Vagina (tissue), 2 donors: ENCODE measurements around the gene ZIC5. TPM values are rescaled to one million over a fixed set of nuclear protein-coding genes. Genes with fewer than 3 reads are reported as not detected.

Source experiments
- DNase-seq, 2 donors: peaks; one replicate each; pipeline ENCODE4 v3.0.0-alpha.2; 2017; ENCODE audit errors: extremely low spot score in 2 of 2
- H3K27ac ChIP-seq: fragments of 200-600 bp; sonication (generic); one replicate; pipeline ENCODE4 v1.5.1; 2019
- H3K27me3 ChIP-seq: fragments of 200-600 bp; sonication (generic); one replicate; pipeline ENCODE4 v1.5.1; 2019
- H3K36me3 ChIP-seq, 2 donors: fragments of 200-600 bp; sonication (generic); one replicate each; pipeline ENCODE4 v1.5.1; 2017 to 2019
- H3K4me1 ChIP-seq: fragments of 200-600 bp; sonication (generic); one replicate; pipeline ENCODE4 v1.5.1; 2019
- H3K4me3 ChIP-seq, 2 donors: fragments of 200-600 bp; sonication (generic); 1 replicate in 1 of 2; 2 replicates in 1 of 2; pipeline ENCODE4 v1.5.1; 2016 to 2019
- H3K9me3 ChIP-seq: fragments of 200-600 bp; sonication (generic); one replicate; pipeline ENCODE4 v1.5.1; 2019
- POLR2A ChIP-seq, 2 donors: fragments of 450-650 bp; IDR thresholded peaks; one replicate each; pipeline ENCODE4 v1.6.1; 2017; ENCODE audit warnings: antibody characterized with exemption in 2 of 2, mild to moderate bottlenecking in 2 of 2, moderate library complexity in 2 of 2
- POLR2AphosphoS5 ChIP-seq, 2 donors: sonication (generic); formaldehyde crosslinking; IDR thresholded peaks; one replicate each; pipeline ENCODE4 v1.9.0; 2017; ENCODE audit warnings: antibody characterized with exemption in 2 of 2, mild to moderate bottlenecking in 2 of 2, low read depth in 1 of 2; ENCODE audit not compliant: insufficient read depth in 1 of 2
- intact Hi-C: fragments of 100-400 bp; cut with DNase I; formaldehyde crosslinking; loops from one replicate; pipeline ENCODE4 v1.15.1; 2023
- total RNA-seq: library from RNA; depleted of rRNA; stranded (reverse); fragments of >200 nt; gene quantifications from one replicate; pipeline ENCODE4 v1.2.3, GENCODE V29; 2016
- TF ChIP-seq, protein P1 (sequence below), 3 experiments: fragments of 450-650 bp in 2 of 3; fragments of 200-600 bp in 1 of 3; sonication (generic) in 1 of 3; IDR thresholded peaks; one replicate each; pipeline ENCODE4 v1.5.1; 2017 to 2019; ENCODE audit warnings: antibody characterized with exemption in 3 of 3, mild to moderate bottlenecking in 2 of 3, moderate library complexity in 2 of 3

ZIC5 gene
- total RNA-seq, 1 donor from 2014 or later = not detected

DNA sequence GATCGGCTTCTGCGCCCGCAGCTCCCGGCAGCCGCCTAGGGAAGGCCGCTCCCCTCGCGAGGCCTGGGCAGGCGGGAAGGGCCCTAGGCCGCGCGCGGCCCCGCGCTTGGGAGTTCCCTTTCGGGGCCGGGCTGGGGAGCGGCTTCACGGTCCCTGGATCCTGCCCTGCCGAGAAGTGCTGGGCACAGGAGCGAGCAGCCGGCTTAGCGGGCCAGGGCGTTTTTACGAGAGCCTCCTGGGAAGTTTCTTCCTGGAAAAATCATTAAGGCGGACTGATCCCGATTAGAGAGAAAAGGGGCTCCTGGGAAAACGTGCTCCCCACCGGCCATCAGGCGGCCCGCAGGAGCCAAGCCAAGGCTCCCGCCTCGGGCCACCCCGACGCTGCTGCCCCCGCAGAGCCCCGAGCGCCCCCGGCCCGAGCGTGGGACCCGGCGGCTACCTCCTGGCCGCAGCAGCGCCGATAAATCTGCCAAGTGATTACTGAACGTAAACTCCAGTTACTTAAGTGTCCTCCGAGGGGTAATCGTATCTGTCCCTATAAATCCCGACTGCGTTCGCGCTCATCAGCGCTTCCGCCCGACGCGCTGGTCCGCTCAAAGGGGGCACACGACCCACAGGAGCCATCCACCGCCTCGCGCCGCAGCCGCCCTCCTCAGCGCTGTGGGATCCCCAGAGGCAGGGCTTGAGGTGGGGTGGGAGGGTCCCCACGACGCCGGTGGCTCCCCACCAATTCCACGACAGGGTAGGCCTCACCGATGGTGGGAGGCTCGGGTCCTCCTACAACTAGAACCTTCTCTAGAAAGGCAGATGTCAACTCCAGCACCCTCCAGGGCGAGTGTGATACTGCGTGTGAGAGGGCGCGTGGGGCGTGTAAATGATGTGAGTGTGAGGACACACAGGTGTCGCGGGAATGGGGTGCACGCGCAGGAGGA, 2.8 kb downstream of the ZIC5 start:
- H3K9me3 ChIP-seq = no peaks in the 10 kb centered on the region
- no peak for DNase-seq
- H3K27me3 ChIP-seq = peaks cover 43% of the 10 kb centered on the region
- peaks cover 34% of the 10 kb centered on the region for H3K4me1 ChIP-seq
- intact Hi-C loops = no loop called here
- peak overlapping the region; percentile 6 to 47 for H3K4me3 ChIP-seq
- H3K36me3 ChIP-seq = no peaks in the 10 kb centered on the region
- TF ChIP-seq, protein P1, sequence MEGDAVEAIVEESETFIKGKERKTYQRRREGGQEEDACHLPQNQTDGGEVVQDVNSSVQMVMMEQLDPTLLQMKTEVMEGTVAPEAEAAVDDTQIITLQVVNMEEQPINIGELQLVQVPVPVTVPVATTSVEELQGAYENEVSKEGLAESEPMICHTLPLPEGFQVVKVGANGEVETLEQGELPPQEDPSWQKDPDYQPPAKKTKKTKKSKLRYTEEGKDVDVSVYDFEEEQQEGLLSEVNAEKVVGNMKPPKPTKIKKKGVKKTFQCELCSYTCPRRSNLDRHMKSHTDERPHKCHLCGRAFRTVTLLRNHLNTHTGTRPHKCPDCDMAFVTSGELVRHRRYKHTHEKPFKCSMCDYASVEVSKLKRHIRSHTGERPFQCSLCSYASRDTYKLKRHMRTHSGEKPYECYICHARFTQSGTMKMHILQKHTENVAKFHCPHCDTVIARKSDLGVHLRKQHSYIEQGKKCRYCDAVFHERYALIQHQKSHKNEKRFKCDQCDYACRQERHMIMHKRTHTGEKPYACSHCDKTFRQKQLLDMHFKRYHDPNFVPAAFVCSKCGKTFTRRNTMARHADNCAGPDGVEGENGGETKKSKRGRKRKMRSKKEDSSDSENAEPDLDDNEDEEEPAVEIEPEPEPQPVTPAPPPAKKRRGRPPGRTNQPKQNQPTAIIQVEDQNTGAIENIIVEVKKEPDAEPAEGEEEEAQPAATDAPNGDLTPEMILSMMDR (IDR thresholded peaks at IDR 0.05) = no peak
- H3K27ac ChIP-seq = no peak overlapping the region

DNA sequence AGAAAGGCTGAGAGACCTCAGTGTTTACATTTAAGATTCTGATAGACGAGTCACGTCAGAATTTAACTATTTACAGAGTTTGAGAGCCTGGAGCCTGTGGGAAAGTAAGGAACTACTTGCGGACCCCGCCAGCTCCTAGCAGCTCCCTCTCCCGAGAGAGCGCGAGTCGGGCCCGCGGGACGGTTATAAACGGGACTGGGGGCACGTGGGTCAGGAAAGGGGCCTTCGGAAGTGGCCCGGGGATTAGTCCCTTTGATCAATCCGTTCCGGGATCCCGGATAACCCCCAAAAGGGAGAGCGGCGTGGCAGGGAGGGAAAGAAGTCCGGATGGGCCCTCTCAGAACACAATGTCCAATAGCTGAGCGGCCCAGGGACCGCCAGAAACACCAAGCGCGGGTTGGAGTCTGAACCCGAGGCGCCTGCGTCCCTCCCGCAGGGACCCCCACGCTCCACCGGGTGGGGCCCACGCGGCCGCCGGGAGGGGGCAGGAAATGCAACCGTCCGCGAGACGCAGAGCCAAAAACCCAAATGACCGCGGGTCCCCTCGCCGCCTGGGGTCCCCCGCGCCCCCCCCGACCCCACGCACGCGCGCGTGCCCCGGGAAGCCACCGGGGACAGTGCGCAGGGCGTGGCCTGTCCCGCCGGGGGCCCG, 3.6 kb downstream of the ZIC5 start:
- intact Hi-C loops = no loop called here
- no peak overlapping the region for H3K27ac ChIP-seq
- H3K4me3 ChIP-seq = peak overlapping the region; percentile 6 to 47
- H3K9me3 ChIP-seq = no peaks in the 10 kb centered on the region
- H3K27me3 ChIP-seq = peaks cover 41% of the 10 kb centered on the region
- H3K4me1 ChIP-seq = peaks cover 34% of the 10 kb centered on the region
- no peaks in the 10 kb centered on the region for H3K36me3 ChIP-seq
- no peak for DNase-seq
- TF ChIP-seq, protein P1 (IDR thresholded peaks at IDR 0.05) = no peak
- TF ChIP-seq POLR2A (IDR thresholded peaks at IDR 0.05) = no peak
- TF ChIP-seq POLR2AphosphoS5 (IDR thresholded peaks at IDR 0.05; ENCODE audit: insufficient read depth in 1 of 2, low read depth in 1 of 2) = no peak

DNA sequence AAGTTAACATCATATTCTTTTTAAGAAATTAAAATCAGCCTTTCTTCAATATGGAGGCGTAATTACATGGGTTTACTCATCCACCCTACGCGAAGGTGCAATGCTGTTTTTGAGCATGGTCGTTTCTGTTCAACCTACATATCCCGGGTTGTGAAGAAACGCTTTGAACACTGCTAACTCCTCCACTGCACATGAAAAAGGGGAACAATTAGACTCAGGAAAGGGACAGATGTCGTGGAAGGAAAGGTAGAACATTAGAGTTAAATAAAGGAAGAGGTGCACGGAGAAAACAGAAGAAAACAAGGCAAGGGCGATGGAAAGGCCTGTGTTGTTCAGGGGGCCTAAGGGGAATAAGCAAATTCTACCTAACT, 4.1 kb downstream of the ZIC5 start:
- TF ChIP-seq POLR2A (IDR thresholded peaks at IDR 0.05) = no peak
- TF ChIP-seq, protein P1 (IDR thresholded peaks at IDR 0.05) = no peak
- no peak for TF ChIP-seq POLR2AphosphoS5 (IDR thresholded peaks at IDR 0.05; ENCODE audit: insufficient read depth in 1 of 2, low read depth in 1 of 2)
- H3K9me3 ChIP-seq = no peaks in the 10 kb centered on the region
- H3K4me1 ChIP-seq = peaks cover 34% of the 10 kb centered on the region
- no peak for DNase-seq
- H3K4me3 ChIP-seq = no peak overlapping the region
- H3K36me3 ChIP-seq = no peaks in the 10 kb centered on the region
- no peak overlapping the region for H3K27ac ChIP-seq
- intact Hi-C loops = no loop called here
- H3K27me3 ChIP-seq = peaks cover 35% of the 10 kb centered on the region

DNA sequence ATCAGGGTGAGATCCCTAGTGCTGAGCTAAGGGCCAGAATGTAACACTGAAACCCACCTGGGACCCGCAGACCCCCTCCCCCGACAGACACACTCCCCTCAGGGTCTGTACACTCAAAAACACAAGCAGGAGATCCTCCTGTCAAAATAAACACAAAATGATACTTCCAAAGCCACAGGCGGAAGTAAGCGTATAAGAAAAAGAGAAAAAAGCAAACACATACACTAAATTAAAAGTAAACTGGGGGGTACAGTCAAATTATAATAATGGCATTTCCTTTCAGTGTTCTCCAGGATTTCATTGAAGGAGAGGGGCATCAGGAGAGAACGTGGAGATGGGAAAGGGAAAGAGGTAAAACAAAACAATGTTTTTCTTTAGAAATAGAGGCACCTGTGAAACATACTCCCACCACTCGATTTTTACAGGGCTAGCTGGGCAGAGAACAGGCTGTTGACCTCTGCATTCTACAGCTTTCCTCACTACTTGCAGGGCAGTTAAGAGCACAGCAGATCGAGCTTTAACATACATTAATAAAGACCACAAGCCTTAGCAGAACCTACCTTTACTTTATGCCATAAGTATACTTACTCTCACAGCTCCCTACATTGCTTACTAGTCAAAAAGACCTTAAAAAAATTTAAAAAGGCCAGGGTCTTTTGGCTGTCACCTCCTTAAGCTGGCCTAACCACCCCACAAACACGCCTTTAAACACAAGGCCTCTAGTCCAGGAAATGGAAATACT, 5.3 kb downstream of the ZIC5 start:
- intact Hi-C loops = no loop called here
- Histone ChIP-seq H3K27me3 (peaks cover 24% of the 10 kb centered on the region), H3K27ac (no peak overlapping the region), H3K9me3 (no peaks in the 10 kb centered on the region), H3K4me3 (no peak overlapping the region), H3K36me3 (no peaks in the 10 kb centered on the region), H3K4me1 (peaks cover 28% of the 10 kb centered on the region)
- TF ChIP-seq POLR2AphosphoS5 (IDR thresholded peaks at IDR 0.05; ENCODE audit: insufficient read depth in 1 of 2, low read depth in 1 of 2) = no peak
- TF ChIP-seq POLR2A (IDR thresholded peaks at IDR 0.05) = no peak
- no peak for DNase-seq

DNA sequence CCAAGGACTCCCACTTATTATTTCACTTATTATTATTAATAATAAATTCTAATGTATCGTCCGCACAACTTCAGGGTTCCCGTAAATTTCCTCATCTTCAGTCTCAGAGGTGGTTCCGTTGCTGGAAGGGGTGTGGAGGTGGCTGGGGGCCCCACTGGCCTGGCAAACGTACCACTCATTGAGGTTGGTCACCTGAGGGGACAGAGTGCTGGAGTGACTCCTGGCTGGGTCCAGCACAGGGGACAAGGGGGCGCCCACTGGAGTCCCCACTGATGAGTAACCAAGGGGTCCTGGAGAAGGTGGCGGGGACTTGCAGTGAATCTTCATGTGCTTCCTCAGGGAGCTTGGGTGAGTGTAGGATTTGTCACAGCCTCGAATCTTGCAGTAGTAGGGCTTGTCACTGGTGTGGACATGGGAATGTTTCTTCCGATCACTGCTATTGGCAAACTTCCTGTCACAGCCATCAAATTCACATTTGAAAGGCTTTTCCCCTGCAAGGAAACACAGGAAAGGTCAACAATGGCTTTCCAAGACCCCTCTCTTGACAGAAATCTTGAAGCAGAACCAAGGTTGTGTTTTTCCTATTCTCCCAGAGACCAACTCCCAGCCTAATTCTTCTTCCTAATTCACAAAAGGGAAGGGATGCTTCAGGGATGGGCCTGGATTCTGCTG, 6.1 kb downstream of the ZIC5 start:
- Histone ChIP-seq H3K4me3 (no peak overlapping the region), H3K27ac (no peak overlapping the region), H3K27me3 (peaks cover 20% of the 10 kb centered on the region), H3K4me1 (peaks cover 24% of the 10 kb centered on the region), H3K9me3 (no peaks in the 10 kb centered on the region), H3K36me3 (no peaks in the 10 kb centered on the region)
- no peak for DNase-seq
- intact Hi-C loops = no loop called here
- TF ChIP-seq POLR2AphosphoS5 (IDR thresholded peaks at IDR 0.05; ENCODE audit: insufficient read depth in 1 of 2, low read depth in 1 of 2) (no peak), POLR2A (IDR thresholded peaks at IDR 0.05) (no peak)
- TF ChIP-seq, protein P1 (IDR thresholded peaks at IDR 0.05) = no peak
